IPS-NIHi7 (cell line): Measurements from ENCODE around the gene MYEF2.
A peak's percentile ranks its signal among the peaks of the same experiment; 100 is the strongest.

Source experiments
- DNase-seq: peaks from one replicate; pipeline ENCODE4 v3.0.0; 2012; ENCODE audit warnings: mixed read lengths; ENCODE audit errors: extremely low spot score

The MYEF2 gene

DNA sequence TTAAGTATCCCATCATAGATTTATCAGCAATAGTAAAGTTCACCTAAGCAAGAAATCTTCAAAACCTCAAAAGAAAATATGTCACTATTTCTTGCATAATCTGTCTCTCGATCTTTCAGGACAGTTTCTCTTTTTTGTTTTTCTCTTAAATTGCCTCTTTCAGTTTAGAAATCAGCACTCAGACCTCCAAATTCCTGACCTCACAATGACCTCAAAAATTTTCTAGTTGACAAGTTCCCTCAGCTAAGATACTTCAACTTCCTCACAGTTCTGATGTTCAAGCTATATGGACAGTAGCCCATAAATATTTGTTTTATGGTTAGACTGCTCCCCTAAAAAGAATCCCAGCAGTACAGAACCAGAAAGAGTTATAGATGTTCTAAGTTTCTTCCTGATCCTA, 33.2 kb downstream of the MYEF2 start:
- no peak for DNase-seq

DNA sequence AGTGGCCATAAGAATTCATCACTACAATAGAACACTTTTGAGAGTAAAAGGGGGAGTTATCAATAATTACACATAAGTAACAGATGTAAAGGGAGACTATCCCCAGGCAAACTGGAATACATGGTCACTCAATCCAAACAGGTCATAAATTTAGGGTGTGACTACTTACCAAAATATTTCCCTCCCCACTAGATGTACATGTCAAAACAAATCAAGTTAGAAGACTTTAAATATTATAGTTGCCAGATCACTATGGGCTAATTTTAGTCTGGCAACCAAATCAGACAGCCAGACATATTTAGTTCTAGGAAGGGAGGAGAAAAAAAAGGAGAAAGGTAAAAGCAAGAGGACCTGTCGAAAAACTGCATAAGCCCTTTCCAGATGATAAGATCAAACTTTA, 34.2 kb downstream of the MYEF2 start:
- no peak for DNase-seq

DNA sequence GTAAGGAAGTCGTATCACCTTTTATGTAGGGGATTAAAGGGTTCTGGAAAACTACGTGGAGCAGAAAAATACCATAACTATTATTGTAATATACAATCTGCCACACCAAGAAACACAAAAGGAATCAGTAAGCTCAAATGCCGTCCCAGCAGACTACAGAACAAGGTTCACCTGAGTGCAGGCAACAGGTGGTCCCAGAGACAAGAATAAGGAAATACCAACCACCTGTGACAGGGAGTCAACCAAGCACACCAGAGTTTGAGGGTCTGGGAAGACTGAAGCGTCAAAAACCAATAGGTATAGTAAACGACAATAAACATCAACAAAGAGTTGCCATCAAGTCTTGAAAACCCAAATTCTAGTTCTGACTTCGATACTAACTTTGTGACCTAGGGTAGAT, 45.2 kb downstream of the MYEF2 start:
- DNase-seq, result no peak

DNA sequence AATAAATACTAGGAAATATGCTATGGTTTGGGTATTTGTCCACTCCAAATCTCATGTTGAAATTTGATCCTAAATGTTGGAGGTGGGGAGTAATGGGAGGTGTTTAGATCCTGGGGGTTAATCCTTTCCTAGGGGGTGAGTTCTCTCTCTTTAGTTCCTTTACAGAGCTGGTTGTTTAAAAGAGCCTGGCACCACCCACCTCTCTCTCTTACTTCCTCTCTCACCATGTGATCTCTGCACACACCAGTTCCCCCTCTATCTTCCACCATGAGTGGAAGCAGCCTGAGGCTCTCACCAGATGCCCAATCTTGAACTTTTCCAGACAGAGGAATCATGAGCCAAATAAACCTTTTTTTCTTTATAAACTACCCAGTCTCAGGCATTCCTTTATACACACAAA, 46.8 kb downstream of the MYEF2 start:
- DNase-seq, result no peak

DNA sequence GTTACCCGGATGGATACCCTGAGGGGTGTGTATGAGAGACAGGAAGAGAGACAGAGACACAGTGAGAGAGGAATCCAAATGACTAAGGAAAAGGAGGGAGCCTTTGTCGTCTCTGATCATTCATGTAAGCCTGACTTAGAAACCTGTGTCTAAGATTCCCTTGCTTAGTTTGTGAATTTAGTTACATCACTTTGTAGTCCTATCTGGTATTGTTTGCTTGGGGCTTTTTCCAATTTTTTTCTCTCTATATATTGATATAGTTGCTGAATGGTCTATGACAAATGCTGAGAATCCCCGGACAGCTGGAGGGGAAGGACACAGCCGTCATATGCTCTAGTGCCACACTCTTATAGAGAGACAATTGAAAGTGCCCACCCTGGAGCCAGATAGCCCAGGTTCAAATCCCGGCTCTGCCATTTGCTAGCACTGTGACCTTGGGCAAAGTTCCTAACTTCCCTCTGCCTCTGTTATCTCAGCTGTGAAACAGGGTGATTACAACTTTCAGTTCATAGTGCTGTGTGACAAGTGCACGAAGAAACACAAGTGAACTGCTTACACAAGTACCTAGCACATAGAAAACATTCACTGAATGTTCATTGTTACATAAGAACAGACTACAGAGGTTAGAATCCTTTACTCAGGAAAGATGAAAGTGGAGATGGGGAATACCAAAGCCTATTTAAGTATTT, 51.3 kb downstream of the MYEF2 start:
- DNase-seq, result no peak

DNA sequence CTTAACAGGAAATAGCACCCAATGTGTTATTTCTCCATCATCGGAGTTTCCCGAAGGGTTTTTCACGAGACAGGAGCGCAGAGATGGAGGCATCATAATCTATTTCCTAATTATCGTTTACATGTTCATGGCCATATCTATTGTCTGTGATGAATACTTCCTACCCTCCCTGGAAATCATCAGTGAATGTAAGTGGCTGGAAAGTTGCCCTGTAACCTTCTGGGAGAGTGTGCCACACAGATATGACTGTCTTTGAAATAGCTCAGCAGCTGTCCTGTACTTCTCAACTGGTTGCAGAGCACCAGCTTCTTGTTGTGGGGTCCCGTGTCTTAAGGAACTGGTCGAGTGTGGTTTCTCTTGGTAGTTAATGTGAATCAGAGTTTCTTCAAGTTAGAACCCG, 56.2 kb downstream of the MYEF2 start:
- no peak for DNase-seq

DNA sequence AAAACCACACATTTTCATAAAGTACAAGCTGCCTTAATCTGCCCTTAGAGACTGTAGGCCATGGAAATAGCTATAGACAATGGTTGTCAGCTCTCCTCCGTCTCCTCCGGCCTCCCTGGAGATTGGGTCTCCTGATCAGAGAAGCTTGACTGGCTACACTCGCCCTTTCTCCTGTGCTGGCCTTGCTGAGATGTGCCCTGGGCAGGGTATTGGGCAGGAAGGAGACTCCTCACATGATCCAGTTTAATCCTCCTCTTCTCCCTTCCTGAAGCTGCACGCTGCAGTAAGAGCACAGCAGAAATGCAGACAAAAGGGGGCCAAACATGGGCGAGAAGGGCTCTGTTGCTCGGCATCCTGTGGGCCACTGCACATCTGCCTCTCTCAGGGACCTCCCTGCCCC, 57.4 kb downstream of the MYEF2 start, which contains the start of gene SLC24A5:
Gene SLC24A5, plus strand, starts transcription at position 246 of the 400 bp plus-strand sequence. Its CDS starts 55 bp downstream, at position 301.
- no peak for DNase-seq

DNA sequence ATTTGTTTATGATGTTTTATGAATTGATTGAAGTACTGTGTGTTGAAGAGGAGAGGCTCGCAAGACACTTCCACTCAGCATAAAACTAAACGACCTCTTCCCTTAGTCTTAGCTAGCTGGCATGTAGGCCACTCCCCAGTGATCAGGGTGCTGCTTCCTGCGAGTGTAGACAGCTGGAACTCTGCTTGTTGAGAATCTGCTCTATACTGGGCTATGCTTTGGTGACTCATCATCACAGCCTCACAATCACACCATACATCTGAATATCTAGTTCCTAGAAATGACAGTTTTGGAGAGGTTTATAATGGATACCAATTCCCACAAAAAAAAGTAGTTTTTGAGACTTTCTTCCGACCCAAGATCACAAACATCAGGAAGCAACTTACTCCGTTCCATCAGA, 58.8 kb downstream of the MYEF2 start:
- DNase-seq, result no peak

DNA sequence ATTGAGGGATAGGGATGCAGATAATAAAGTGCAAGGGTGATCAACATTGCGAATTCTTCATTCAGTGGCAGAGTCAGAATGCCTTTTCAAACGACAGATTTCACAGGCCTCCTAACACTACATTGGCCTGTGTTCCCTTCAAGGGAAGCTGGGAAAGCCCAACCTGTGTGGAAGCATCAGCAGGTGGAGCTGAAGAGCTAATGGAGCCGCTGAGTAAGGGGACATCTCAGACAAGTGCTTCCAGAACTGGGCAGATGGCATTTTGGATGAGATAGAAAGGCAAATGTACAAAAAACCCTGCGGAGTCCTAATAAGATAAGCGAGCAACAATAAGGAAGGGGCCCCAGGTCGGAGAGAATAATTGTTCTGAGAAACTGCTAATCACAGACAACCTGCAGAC, 65.9 kb downstream of the MYEF2 start:
- peak; percentile 71 for DNase-seq

DNA sequence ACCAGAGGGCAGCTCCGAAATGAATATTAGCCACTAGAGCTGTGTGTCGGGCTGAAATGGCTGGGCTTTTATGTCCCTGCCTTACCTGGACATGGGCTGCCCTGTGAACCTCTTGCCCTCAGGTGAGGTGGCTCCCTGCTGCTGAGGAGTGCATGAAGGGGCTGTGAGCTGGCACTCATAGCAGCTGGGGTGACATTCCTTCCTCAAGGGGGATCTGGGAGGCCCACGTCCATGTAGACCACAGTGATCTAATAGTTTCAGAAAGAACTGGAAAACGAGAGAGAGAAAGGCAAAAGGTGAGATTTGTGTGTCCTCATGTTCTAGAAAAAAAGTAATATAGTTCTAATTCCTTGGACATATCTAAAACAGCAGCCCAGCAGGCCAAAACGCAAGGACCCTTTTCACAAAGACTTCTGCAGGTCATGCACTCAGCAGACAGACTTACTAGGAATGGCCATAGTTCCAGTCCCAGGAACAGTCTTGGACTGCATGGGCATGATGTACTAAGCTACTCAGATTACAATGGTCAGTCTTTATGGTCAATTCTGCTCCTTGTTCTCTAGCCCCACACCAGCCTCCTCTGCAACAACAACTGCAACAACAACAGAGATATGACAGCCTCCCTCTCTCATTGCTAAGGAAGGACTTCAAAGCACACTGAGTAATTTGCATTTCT, 68.1 kb downstream of the MYEF2 start:
- DNase-seq, result peak; percentile 54

DNA sequence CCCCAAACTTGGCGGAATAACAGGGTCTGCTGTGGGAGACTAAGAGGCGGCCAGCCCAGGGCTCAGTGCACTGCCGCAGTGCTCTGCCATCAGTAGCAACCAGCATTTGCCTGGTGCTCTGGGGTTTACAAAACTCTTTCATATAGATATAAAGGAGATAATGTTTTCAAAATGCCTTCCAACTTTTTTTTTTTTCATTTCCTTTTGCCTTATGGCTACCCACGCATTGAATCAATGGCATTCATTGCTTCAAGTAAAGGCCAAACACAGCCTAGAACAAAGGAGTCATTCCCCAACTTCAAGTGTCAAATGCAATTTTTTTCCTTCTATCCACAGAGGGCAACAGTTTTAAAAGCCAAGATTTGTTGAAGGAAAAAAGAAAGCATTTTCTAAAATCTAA, 68.9 kb downstream of the MYEF2 start:
- DNase-seq, result no peak

DNA sequence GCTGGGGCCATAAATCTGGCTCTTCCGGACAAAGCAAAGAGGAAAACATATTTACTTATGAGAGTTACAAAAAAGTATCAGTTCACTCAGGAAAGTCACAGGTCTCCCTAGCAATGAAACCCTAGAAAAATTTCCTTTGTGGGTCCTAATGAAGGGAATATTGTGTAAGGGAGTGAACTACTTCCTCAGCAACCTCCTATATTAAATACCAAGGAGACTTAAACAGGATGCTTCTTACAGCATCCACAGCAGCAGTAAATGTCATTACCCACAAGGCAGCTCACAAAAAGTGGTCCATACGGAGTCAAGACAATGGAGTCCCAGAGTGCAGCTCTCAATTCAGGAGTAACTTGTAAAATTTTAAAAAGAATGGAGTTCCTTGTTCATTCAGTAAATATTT, 72.2 kb downstream of the MYEF2 start:
- no peak for DNase-seq

DNA sequence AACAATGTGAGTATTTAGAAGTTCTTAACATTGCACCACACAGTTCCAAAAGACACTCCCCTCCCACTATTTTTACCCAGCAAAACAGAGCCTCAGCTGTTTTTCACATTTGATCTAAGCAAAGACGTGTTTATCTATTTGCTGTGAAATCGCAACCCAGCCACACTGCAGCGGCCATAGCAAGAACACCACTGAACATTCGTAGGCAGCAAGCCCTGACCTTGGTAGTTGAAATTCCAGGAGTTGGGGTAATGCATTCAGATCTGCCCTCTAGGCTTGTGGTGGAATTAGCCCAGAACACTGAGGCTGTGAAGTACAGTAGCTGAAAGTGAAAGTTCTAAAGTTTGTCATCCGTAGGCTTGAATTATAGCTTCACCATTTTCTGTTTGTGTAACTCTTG, 74.4 kb downstream of the MYEF2 start:
- DNase-seq, result no peak

DNA sequence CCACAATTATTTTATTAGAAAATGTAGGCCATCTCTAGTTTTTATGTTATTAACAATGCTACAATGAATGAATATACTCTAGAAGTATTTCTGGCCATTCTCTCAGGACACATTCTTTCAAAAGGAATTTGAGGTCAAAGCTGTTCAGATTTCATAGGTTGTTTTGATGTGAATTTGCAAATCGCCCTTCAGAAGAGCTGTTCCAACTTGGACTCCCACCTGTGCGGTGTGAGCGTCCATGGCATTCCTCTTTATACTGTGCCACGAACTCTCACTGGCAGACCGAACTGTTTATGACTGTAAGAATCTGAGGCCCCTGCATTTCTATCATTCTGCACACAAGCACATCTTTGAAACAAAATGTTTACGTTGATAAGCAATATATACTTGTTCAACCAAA, 75.9 kb downstream of the MYEF2 start:
- no peak for DNase-seq

DNA sequence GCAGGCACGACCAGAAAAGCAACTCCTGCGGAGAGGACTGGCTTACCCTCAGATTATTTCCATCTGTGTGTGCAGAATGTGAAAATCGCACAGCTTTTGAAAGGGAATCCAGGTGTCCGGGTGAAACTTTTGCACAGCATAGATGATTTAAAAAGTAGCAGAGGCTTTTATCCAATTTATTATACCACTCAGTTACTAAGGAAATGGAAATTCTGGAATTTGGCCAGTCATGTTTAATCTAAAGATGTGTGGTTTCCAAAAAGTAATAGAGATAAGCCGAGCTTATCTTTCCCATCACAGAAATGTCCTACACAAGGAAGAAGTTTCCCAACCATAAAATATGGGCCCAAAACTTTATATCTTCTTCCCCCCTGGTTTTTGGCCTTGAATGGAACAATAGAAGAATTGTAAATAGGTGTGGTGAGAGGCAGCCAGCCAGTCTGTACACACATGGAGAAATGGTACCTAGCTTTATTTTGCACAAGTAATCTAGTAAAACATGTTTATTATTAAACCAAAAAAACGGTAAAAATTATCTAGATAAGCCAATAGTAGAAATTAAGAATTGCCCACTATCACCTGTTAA, 76.6 kb downstream of the MYEF2 start:
- DNase-seq, result no peak

DNA sequence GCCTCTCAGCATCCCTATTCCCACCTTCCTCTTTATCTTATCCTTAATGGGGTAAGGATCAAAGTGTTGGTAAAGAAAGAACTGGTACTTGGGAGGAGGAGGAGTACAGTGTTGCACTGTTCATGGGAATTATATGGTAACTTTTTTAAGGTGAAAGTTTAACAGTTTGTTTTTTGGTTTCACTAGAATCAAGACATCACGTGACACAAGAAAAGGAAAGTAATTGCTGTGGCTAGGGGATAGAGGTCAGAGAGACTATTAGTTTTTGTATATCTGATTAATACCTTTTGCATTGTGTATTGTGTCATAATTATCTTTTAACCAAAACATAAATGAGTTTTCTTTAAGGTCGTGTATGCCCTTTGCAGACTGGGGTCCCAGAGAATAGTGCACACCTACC, 80.8 kb downstream of the MYEF2 start:
- DNase-seq, result no peak

DNA sequence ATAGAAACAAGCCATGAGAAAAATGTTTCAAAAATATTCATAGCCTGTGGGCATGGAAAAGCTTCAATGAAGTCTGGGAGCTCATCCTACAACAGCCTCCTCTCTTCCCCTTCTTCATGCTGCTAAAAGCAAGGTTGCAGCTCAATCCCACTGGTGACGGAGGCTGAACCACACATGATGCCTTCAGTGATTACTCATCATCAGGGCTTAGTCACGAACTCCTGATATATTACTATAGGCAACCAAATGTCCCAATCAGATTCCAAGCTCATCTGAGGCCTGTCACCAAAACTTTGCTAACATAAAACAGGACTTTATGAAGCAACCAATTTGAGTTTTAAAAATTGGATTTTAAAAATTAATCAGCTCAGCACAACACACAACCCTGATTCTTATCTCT, 81.3 kb downstream of the MYEF2 start:
- no peak for DNase-seq

DNA sequence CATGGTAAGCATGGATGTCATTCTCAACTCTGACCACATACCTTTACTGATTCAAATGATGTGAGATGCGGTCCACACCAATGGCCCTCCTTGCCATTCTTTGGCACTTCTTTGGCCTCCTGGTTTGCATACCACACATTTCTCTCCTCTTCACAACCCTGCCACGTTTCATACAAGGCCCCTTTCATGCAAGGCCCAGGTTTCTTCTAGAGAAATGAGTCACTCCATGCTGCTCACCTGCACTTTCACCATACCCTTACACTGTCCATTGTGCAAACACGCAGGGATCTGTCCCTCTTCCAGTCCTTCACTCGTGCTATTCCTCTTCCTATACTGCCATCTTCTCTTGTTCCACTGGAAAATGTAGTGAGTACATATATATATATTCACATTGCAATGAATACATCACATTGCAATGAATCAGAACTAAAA, 81.7 kb downstream of the MYEF2 start:
- no peak for DNase-seq

DNA sequence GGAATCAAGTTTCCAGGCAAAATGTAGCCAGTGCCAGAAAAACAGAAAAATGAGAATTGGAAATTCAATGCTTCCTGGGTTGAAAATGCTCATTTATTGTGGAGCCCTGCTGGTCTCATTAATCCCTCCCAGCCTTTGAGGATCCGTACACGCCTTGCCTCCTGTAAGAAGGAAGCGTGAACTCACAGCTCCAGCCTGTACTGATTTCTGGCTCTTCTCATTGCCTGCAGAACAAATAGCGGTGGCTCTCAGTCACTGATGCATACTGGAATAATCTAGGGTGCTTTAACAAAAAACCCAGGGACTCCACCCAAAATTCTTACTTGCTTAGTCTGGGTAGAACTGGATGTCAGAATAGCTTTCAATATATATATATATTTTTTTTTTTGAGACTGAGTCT, 86.6 kb downstream of the MYEF2 start:
- no peak for DNase-seq

DNA sequence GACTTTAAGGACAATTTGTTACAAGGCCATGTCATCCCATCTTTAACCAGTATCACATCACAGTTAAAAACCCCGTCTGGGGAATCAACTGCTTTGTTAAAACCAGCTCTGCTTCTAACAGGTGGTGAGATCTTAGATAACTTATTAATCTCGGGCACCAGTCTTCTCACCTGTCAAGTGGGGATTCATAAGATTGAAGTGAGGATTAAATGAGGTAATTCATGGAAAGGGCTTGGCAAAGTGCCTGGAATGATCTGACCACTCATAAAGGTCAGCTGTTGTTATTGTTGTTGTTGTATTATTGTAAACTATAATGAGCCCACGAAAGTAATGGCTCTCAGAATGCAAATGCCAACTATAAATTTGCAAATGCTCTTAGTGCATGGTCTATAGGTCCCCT, 87.4 kb downstream of the MYEF2 start:
- DNase-seq, result no peak

DNA sequence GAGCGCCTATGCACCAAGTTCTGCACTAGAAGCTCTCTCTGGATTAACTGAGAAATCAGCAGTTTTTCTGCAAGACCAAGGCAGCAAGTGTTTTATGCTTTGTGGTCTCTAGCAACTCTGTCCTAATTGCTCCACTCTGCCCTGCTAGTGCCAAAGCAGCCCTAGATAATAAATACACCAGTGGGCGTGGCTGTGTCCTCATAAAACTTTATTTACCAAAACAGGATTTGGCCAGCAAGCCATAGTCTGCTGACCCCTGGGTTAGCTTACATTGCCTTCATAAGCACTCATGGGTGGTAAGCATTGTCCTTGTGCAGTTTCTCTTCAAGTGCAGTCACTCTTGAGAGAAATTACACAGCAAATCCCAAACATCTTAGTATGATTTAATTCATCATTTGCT, 88.0 kb downstream of the MYEF2 start:
- no peak for DNase-seq

DNA sequence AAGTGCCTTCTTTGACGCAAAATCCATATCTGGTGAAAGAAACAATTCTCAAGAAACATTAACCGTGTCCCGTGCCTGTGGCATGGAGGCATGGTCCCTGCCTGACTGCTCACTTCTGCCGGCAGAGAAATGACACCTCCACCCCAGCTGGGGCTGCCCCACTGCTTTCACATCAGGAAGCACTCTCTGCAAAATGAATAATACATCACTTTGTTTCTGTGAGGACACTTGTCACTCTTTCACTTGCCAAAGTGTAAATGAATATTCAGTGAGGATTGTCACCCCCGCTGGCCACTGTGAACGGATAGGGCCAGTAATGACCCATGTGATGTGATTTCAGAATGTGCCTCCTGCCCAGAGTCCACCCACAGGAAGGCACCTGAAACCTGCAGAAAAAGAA, 88.4 kb downstream of the MYEF2 start:
- no peak for DNase-seq

DNA sequence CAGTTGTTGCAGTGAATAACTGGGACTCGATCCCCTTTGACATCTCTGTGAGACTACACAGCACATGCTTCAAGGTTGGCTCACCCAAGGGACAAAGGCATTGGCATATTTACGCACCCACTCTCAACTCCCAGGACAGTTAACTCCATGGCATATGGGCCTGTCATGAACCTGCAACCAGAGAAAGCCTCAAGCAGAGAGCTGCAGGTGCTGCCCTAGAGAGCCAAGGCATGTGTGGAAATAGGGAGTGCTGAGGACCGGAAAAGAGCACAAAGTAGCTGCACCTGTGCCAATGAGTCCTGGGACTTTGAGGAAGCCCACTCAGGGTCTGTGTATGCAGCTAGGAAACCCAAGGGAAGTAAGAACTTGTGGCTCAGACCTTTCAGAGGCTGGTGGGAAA, 90.3 kb downstream of the MYEF2 start:
- DNase-seq, result no peak
